Mesothelial cell of epicardium (in vitro differentiated cells): ENCODE measurements around the gene LZTR1. TPM values are rescaled to one million over a fixed set of nuclear protein-coding genes. Genes with fewer than 3 reads are reported as not detected.

ENCODE experiments used
- DNase-seq, 2 experiments: peaks; one replicate each; pipeline ENCODE4 v3.0.0; 2021; ENCODE audit warnings: low spot score in 2 of 2; ENCODE audit not compliant: unreplicated experiment in 2 of 2
- H3K27ac Mint-ChIP-seq: 2 replicates; pipeline ENCODE4 v1.8.0; 2021; ENCODE audit warnings: mixed read lengths
- H3K27me3 Mint-ChIP-seq: 2 replicates; pipeline ENCODE4 v1.8.0; 2021; ENCODE audit warnings: low read depth, mixed read lengths
- H3K36me3 Mint-ChIP-seq: 2 replicates; pipeline ENCODE4 v1.8.0; 2021; ENCODE audit warnings: mixed read lengths
- H3K4me1 Mint-ChIP-seq: 2 replicates; pipeline ENCODE4 v1.8.0; 2021; ENCODE audit warnings: mixed read lengths
- H3K4me3 Mint-ChIP-seq: 2 replicates; pipeline ENCODE4 v1.8.0; 2021; ENCODE audit warnings: mild to moderate bottlenecking, moderate library complexity, mixed read lengths
- H3K9me3 Mint-ChIP-seq: 2 replicates; pipeline ENCODE4 v1.8.0; 2021; ENCODE audit warnings: mixed read lengths
- total RNA-seq: library from RNA; stranded (reverse); gene quantifications from 3 replicates; pipeline ENCODE4 v1.2.1, GENCODE V29; 2021
- TF ChIP-seq, protein P1 (sequence below): fragments of 200-600 bp; sonication (generic); IDR thresholded peaks from one replicate; pipeline ENCODE4 v1.5.0; 2021; ENCODE audit warnings: antibody characterized with exemption; ENCODE audit not compliant: unreplicated experiment

Gene LZTR1
- total RNA-seq, 1 donor from 2014 or later, result 97.3 TPM

DNA sequence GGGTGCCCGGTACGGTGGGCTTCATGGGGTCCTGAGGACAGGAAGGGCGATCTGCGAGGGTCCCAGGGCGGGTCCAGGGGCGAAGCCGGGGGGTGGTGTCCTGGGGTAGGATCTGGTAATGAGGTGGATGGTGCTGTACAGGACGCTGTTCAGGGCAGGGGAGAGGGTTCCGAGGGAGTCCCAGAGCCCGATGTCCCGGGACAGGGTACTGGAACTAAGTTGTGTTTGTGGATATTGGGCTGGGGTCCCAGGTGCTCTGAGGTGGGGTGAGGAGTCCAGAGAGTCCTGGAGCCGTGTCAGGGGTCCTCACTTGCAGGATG lies 426 bp downstream of the LZTR1 start:
- Mint-ChIP-seq H3K27ac (peak overlapping the region; percentile 88), H3K4me3 (peak overlapping the region; percentile 99), H3K27me3 (peaks cover 7% of the 10 kb centered on the region), H3K4me1 (peaks cover 35% of the 10 kb centered on the region), H3K9me3 (peaks cover 3% of the 10 kb centered on the region), H3K36me3 (peaks cover 9% of the 10 kb centered on the region)
- DNase-seq, result no peak
- TF ChIP-seq, protein P1, sequence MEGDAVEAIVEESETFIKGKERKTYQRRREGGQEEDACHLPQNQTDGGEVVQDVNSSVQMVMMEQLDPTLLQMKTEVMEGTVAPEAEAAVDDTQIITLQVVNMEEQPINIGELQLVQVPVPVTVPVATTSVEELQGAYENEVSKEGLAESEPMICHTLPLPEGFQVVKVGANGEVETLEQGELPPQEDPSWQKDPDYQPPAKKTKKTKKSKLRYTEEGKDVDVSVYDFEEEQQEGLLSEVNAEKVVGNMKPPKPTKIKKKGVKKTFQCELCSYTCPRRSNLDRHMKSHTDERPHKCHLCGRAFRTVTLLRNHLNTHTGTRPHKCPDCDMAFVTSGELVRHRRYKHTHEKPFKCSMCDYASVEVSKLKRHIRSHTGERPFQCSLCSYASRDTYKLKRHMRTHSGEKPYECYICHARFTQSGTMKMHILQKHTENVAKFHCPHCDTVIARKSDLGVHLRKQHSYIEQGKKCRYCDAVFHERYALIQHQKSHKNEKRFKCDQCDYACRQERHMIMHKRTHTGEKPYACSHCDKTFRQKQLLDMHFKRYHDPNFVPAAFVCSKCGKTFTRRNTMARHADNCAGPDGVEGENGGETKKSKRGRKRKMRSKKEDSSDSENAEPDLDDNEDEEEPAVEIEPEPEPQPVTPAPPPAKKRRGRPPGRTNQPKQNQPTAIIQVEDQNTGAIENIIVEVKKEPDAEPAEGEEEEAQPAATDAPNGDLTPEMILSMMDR, result no peak

DNA sequence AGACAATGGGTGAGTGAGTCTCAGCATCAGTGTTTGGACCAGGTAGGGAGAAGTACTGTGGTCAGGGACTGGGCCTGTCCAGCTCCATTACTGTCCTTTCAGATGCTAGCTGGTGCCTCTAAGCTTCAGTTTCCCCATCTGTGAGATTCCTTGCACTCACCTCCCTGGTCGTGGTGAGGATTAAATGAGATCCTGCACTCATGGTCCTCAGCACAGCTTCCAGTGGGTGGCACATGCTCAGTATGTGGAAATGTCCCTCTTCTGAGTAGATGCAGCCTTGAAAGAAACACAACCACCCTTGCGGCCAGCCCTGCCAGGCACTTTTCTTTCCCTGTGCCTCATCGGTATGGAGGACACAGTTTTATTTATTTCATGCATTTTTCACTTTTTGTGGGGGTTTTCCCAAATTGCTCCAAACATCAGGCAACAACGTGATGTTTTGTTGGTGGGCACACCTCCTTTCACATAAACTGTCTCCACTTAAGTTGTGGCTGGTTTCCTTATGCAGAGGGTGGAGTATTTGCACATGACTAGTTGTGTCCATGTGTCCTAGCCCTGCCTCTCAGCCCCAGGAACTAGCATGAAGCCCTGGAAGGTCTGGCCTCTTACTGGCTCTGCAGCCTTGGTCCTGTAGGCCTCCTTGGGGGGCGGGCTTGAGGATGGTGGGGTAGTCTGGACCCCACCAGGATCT lies 1.1 kb downstream of the LZTR1 start:
- DNase-seq, result no peak
- TF ChIP-seq, protein P1, result no peak
- H3K27me3 Mint-ChIP-seq, result peaks cover 7% of the 10 kb centered on the region
- peak overlapping the region; percentile 99 for H3K4me3 Mint-ChIP-seq
- peaks cover 3% of the 10 kb centered on the region for H3K9me3 Mint-ChIP-seq
- H3K36me3 Mint-ChIP-seq, result peaks cover 16% of the 10 kb centered on the region
- H3K4me1 Mint-ChIP-seq, result peaks cover 35% of the 10 kb centered on the region
- H3K27ac Mint-ChIP-seq, result peak overlapping the region; percentile 88

DNA sequence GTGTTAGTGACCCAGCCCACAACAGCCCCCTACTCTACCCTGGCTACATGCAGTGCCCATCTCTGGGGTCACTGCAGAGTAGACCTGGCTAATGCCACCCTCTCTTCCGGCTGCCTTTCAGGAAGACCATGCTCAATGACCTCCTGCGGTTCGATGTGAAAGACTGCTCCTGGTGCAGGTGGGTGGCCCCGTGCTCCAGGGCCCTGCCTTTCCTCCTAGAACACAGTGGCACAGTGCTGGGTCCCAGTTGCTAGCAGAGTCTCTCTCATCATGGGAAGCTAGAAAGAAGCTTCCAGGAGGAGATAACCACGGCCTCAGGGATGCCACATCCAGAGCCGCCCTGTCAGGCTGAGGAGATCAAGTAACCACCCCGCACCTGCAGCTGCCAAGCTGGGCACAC lies 3.6 kb downstream of the LZTR1 start:
- no peak for DNase-seq
- Mint-ChIP-seq H3K27me3 (no peaks in the 10 kb centered on the region), H3K4me3 (no peak overlapping the region), H3K36me3 (peaks cover 17% of the 10 kb centered on the region), H3K4me1 (peaks cover 20% of the 10 kb centered on the region), H3K9me3 (no peaks in the 10 kb centered on the region), H3K27ac (no peak overlapping the region)
- TF ChIP-seq, protein P1, result no peak

DNA sequence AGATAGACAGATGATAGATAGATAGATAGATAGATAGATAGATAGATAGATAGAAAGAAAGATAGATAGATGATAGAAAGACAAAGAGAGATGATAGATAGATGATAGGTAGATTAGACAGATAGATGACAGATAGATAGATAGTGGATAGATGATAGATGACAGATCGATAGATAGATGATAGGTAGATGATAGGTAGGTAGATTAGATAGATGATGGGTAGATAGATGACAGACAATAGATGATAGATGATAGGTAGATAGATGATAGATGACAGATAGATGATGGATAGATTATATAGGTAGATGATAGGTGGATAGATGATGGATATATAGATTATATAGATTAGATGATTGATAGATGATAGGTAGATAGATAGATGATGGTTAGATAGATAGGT lies 4.3 kb downstream of the LZTR1 start:
- H3K27me3 Mint-ChIP-seq, result no peaks in the 10 kb centered on the region
- H3K4me3 Mint-ChIP-seq, result no peak overlapping the region
- H3K27ac Mint-ChIP-seq, result no peak overlapping the region
- no peak for DNase-seq
- H3K4me1 Mint-ChIP-seq, result peaks cover 14% of the 10 kb centered on the region
- H3K9me3 Mint-ChIP-seq, result no peaks in the 10 kb centered on the region
- TF ChIP-seq, protein P1, result no peak
- peaks cover 18% of the 10 kb centered on the region for H3K36me3 Mint-ChIP-seq

DNA sequence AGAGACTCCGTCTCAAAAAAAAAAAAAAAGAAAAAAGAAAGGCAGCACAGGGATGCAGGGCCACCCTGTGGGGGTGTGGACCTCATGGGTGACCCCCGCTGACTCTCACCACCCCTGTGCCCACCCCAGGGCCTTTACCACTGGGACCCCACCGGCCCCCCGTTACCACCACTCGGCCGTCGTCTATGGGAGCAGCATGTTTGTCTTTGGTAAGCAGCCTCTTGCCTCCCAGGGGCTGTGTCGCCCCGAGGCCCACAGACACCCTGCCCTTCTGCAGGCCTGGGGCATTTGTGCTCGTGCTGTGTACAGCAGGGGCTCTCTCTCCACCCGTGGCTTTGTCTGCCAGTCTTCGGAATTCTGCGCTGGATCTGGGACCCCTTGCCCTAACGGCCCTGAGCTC lies 5.3 kb downstream of the LZTR1 start:
- no peaks in the 10 kb centered on the region for H3K27me3 Mint-ChIP-seq
- TF ChIP-seq, protein P1, result no peak
- H3K27ac Mint-ChIP-seq, result no peak overlapping the region
- no peaks in the 10 kb centered on the region for H3K9me3 Mint-ChIP-seq
- no peak overlapping the region for H3K4me3 Mint-ChIP-seq
- DNase-seq, result no peak
- H3K4me1 Mint-ChIP-seq, result peaks cover 10% of the 10 kb centered on the region
- H3K36me3 Mint-ChIP-seq, result peaks cover 18% of the 10 kb centered on the region
